Measurements from ENCODE around the gene DNAH11. TPM values are rescaled to one million over a fixed set of nuclear protein-coding genes. Genes with fewer than 3 reads are reported as not detected.
"Not testable (repeated sequence)": the region's sequence is repeated elsewhere in the genome, so short reads cannot be mapped to it uniquely, and the experiment has no call there.

DNAH11 gene
- total RNA-seq, 2 experiments from 2014 or later = not detected

DNA sequence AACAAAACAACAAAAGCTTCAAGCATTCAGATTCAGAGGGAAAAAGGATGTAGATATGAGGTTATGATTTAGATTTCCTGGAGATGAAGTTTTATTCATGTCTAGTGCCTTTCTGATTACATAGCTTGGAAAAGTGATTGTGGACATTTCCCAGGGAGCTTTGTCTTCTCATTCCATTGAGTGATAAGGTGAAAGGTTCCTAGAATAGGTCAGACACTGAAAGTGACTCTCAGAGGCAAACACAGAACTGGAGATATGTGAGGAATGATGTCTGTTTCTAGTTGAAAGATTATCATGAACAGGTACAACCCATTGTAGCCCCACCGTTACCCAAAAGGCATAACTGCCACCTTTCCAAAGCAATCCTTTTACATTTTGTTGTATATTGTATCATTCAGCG, 223.4 kb downstream of the DNAH11 start:
- ChIA-PET POLR2A (no interaction called here), CTCF (no interaction called here)

- CTCF ChIA-PET = interaction anchor here (0.7 kb wide), 1 partner anchor 9 kb away, joined by 3 read pairs; no protein-coding TSS in a partner anchor
Measured at GRCh38 chr7:21767300-21767900, 224.6 kb downstream of the DNAH11 start.

DNA sequence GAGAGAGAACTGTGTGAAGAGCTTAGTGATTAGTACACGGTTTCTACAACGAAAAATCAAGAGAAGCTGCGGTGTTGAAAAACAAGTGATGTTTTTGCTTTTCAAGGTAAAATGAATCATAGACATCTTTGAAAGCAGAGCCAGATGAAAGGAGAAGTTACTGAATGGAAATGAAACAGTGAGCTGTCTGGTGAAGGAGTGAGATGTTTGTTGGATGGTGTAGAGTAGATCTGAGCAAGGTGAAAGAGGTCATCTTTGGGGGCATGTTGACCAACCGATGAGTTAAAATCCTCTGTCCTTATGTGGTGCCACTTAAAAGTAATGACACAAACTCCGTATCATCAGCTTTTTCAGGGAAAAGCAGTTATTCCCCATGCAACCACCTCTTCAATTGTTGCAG, 225.4 kb downstream of the DNAH11 start:
- POLR2A ChIA-PET = no interaction called here

More at GRCh38 chr7:21767300-21767900, 224.6 kb downstream of the DNAH11 start:
- POLR2A ChIA-PET = no interaction called here

DNA sequence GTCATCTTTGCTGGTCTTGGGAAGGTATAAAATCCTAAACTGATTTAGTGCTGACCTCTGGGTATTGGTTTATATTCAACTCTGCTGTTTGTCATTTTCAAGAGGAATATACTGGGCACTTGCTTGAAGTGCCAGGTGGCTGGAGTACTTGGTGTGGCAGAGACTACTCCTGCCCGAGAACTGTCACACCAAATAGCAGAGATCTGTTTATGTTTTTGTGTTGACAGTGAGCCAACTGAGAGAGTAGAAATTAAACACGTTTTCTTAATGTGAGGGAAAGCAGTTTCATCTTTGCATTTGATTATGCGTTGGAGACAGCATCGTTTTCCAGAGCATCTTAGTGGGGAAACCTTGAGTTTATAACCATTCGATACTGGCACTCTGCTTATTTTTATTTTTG, 228.4 kb downstream of the DNAH11 start:
- ChIA-PET CTCF (interaction anchor here (0.6 kb wide), 1 partner anchor 81 kb away, joined by 3 read pairs; no protein-coding TSS in a partner anchor), POLR2A (no interaction called here)

More for the DNA sequence above, 225.4 kb downstream of the DNAH11 start:
- CTCF ChIA-PET = no interaction called here

- ChIA-PET CTCF (no interaction called here), POLR2A (no interaction called here)
Measured at GRCh38 chr7:21771906-21772610, 229.2 kb downstream of the DNAH11 start.

DNA sequence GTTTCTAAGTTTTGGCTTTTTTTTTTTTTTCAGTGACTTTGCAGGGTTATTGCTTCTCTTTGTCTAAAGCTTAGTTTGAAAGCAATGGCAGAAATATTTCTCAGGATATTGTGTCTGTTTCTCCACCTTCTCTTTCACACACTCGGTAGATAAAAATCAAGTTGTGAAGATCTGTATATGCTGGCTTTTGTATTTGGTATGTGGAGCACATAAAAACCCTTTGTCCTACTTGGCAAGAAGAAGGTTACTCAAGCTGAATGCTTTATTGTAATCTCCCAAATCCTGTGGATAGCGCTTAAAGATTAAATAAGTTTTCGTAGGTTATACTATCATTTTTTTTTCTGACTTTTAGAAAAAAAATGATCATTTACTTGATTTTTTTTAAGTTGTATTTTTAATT, 230.5 kb downstream of the DNAH11 start:
- ChIA-PET CTCF (no interaction called here), POLR2A (no interaction called here)

DNA sequence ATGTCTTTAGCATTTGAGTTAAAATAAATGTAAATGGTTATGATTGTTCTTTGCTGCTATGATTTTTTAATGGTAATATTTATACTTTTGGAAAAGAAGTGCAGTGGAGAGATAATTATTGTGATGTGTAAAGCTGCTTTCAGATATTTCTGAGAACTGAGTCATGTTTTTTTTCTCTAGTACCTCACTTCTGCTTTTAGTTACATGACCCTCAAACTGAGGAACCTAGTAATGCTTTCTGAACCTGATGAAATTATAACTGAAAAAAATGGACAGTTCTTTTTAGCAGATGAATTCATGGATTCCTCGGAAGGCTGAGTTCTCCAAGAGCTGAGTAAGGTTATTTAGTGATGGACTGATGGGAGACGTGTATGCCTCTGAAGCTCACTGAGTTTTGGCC, 235.1 kb downstream of the DNAH11 start:
- CTCF ChIA-PET = no interaction called here
- POLR2A ChIA-PET = no interaction called here

GRCh38 chr7:21778953-21779352, 236.1 kb downstream of the DNAH11 start:
- POLR2A ChIA-PET = no interaction called here
- CTCF ChIA-PET = no interaction called here

DNA sequence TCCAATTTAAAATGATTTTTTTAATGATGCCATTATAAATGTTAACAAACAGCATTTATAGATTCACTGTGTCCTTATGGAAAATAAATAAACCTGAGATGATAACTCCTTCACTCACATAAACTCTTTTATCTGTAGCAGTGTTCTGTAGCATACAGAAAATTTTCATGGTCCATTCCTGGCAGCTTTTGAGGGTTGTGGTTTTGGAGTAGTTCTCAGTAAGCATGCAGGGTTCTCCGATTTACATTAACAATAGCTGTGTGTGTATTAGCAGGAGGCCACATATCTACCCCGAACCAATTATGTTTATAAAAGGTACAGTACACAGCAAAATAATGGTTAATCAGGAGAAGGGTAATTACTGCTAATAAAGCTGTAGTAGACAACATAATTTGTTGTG, 240.2 kb downstream of the DNAH11 start:
- CTCF ChIA-PET = no interaction called here
- POLR2A ChIA-PET = no interaction called here

- POLR2A ChIA-PET = no interaction called here
- CTCF ChIA-PET = no interaction called here
Measured at GRCh38 chr7:21784989-21785388, 242.2 kb downstream of the DNAH11 start.

DNA sequence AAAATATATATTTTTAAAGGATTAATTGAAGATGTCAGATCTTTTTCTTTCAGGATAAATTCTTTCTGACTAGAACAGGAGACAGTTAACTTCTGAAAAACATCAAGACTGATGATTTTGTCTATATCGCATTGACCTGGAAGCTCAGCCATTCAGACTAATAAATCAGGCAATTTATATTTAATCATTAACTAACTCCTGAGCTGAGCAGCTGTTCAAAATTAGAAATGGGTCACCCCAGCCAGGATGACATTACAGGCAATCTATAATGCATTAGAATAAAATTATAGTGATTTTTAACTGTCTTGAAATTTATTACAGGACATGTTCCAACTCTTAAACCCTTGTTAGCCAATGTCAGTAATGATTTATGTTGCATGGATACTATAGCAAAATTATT, 263.0 kb downstream of the DNAH11 start:
- ChIA-PET CTCF (no interaction called here), POLR2A (no interaction called here)

DNA sequence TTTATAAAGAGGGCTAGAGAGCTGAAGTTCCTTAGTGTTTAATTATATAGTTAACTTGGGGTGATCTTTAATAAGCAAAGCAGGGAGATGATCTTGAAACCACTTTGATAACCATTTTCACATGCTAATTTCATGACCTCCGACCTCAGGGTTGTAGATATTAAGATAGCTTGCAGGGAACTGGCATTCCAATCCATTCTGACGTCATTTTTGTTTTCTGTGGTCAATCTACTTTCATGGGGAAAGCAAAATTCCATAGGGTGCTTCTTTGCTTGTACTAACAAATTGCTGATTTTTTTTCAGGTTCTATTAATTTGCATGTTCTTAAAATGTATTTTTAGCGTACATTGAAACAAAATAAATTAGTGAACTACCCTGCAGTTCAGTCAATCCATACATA, 263.5 kb downstream of the DNAH11 start:
- CTCF ChIA-PET = no interaction called here
- POLR2A ChIA-PET = no interaction called here

- CTCF ChIA-PET = no interaction called here
- POLR2A ChIA-PET = no interaction called here
Measured at GRCh38 chr7:21819048-21819447, 276.2 kb downstream of the DNAH11 start.

GRCh38 chr7:21828841-21829240, 286.0 kb downstream of the DNAH11 start:
- ChIA-PET CTCF (interaction anchor here (0.6 kb wide), 1 partner anchor 14 kb away, joined by 3 read pairs; no protein-coding TSS in a partner anchor), POLR2A (no interaction called here)

- ChIA-PET POLR2A (no interaction called here), CTCF (interaction anchor here (0.6 kb wide), 1 partner anchor 15 kb away, joined by 3 read pairs; no protein-coding TSS in a partner anchor)
Measured at GRCh38 chr7:21829731-21830130, 286.9 kb downstream of the DNAH11 start.

GRCh38 chr7:21844742-21845141, 301.9 kb downstream of the DNAH11 start:
- POLR2A ChIA-PET = no interaction called here
- CTCF ChIA-PET = no interaction called here

GRCh38 chr7:21850531-21851285, 307.9 kb downstream of the DNAH11 start:
- CTCF ChIA-PET = interaction anchor here (0.6 kb wide), 1 partner anchor 19 kb away, joined by 3 read pairs; no protein-coding TSS in a partner anchor

DNA sequence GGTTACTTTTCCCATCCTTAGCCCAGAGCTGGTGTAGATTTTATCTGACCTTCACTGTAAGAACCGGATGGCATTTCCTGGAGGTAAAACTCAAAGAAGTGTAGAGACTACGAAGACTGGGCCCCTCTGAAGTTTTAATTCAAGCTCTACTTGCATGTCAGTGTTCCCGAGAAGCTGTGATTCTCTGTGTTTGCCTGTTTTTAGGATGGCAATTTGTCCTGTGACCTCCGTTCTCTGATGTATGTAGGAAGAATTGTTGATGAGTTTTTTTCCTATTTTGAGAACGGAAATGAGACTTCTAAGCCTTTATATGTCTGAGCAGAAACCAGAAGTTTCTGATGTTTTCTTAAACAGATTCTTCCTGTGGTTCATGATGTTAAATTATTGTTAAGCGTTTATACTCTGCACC, 308.7 kb downstream of the DNAH11 start:
- POLR2A ChIA-PET = no interaction called here
- CTCF ChIA-PET = interaction anchor here (0.6 kb wide), 1 partner anchor 20 kb away, joined by 3 read pairs; no protein-coding TSS in a partner anchor

More at GRCh38 chr7:21850531-21851285, 307.9 kb downstream of the DNAH11 start:
- POLR2A ChIA-PET = no interaction called here

DNA sequence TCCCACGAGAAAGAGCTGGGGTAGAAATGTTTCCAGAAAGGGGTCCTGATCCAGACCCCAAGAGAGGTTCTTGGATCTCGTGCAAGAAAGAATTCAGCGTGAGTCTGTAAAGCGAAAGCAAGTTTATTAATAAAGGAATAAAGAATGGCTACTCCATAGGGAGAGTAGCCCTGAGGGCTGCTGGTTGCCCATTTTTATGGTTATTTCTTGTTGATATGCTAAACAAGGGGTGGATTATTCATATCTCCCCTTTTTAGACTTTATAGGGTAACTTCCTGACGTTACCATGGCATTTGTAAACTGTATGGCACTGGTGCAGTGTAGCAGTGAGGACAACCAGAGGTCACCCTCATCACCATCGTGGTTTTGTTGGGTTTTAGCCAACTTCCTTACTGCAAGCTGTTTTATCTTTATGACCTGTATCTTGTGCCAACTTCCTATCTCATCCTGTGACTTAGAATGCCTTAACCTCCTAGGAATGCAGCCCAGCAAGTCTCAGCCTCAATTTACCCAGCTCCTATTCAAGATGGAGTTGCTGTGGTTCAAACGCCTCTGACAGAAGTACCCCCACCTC, 322.9 kb downstream of the DNAH11 start:
- CTCF ChIA-PET, POLR2A ChIA-PET: not testable (repeated sequence)

GRCh38 chr7:21866731-21867130, 323.9 kb downstream of the DNAH11 start:
- ChIA-PET POLR2A (no interaction called here), CTCF (no interaction called here)

DNA sequence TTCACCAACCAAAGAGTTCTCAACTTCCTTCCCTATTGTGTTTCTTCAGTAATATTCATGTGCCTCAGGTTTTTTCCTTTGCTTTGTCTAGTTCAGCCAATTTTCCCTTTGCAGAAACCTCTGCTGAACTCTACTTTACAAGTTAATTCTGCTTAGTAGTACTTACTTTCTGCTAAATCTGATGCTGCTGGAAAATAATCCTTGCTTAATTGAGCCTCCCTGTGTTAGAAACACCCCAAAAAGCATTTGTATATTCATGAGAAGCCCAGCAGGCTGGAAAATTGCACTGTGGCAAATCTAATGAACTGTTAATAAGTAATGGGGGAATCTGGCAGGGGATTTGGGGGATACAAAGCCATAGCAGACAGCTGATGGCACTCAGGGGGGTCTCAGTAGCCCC, 324.4 kb downstream of the DNAH11 start:
- ChIA-PET CTCF (no interaction called here), POLR2A (no interaction called here)

All from activated CD8-positive, alpha-beta memory T cell treated with anti-CD3 and anti-CD28 coated beads for 36 hours (primary cell).